Measurements from ENCODE around the gene CNTD1. TPM values are rescaled to one million over a fixed set of nuclear protein-coding genes. Genes with fewer than 3 reads are reported as not detected.
"Not testable (repeated sequence)": the region's sequence is repeated elsewhere in the genome, so short reads cannot be mapped to it uniquely, and the experiment has no call there.

CNTD1 gene
- total RNA-seq, 1 donor from 2014 or later, result 0.10 TPM

GRCh38 chr17:42841975-42842685 lies 43.5 kb downstream of the CNTD1 start:
- intact Hi-C loops (cut with micrococcal nuclease), result no loop called here
- DNase-seq (no peak), ATAC-seq (no peak)

GRCh38 chr17:42843358-42843934 lies 44.8 kb downstream of the CNTD1 start:
- intact Hi-C loops (cut with micrococcal nuclease), result no loop called here
- no peak for DNase-seq
- ATAC-seq, result peak; percentile 73

- no peak for DNase-seq
- intact Hi-C loops (cut with micrococcal nuclease), result loop anchor here (2.0 kb wide), 1 partner anchor 93 kb away; no protein-coding TSS in a partner anchor
- ATAC-seq, result no peak
Observed at GRCh38 chr17:42844271-42844670, 45.6 kb downstream of the CNTD1 start, which contains the start of gene AOC2. AOC2 (plus strand) TSS chr17:42844580; CDS start chr17:42844627, 47 bp downstream.

GRCh38 chr17:42844761-42845555 lies 46.3 kb downstream of the CNTD1 start:
- no peak for ATAC-seq
- intact Hi-C loops (cut with micrococcal nuclease), result loop anchor here (2.0 kb wide), 1 partner anchor 92 kb away; no protein-coding TSS in a partner anchor
- no peak for DNase-seq

- DNase-seq (no peak), ATAC-seq (no peak)
- intact Hi-C loops (cut with micrococcal nuclease), result loop anchor here (2.0 kb wide), 1 partner anchor 91 kb away; no protein-coding TSS in a partner anchor
Observed at GRCh38 chr17:42845556-42845917, 46.9 kb downstream of the CNTD1 start.

GRCh38 chr17:42845918-42846593 lies 47.4 kb downstream of the CNTD1 start:
- intact Hi-C loops (cut with micrococcal nuclease), result loop anchor here (2.0 kb wide), 1 partner anchor 91 kb away; no protein-coding TSS in a partner anchor
- DNase-seq, result no peak

GRCh38 chr17:42846594-42847280 lies 48.1 kb downstream of the CNTD1 start:
- ATAC-seq (peak; percentile 9), DNase-seq (no peak)
- intact Hi-C loops (cut with micrococcal nuclease), result no loop called here

More at GRCh38 chr17:42845918-42846593, 47.4 kb downstream of the CNTD1 start:
- ATAC-seq, result no peak

GRCh38 chr17:42848093-42848492 lies 49.4 kb downstream of the CNTD1 start:
- intact Hi-C loops (cut with micrococcal nuclease), result no loop called here
- ATAC-seq (no peak), DNase-seq (no peak)

- ATAC-seq, result no peak
- intact Hi-C loops (cut with micrococcal nuclease), result no loop called here
- DNase-seq, result no peak
Observed at GRCh38 chr17:42849031-42849430, 50.4 kb downstream of the CNTD1 start.

- intact Hi-C loops (cut with micrococcal nuclease), result no loop called here
- DNase-seq (no peak), ATAC-seq (no peak)
Observed at GRCh38 chr17:42849451-42850181, 51.0 kb downstream of the CNTD1 start.

GRCh38 chr17:42850954-42851353 lies 52.3 kb downstream of the CNTD1 start, which contains the start of gene AOC3:
AOC3 (plus strand) TSS chr17:42851199; CDS start chr17:42851344, 145 bp downstream.
- intact Hi-C loops (cut with micrococcal nuclease), result no loop called here
- ATAC-seq (peak; percentile 56), DNase-seq (peak; percentile 56)

- DNase-seq; intact Hi-C loops (cut with micrococcal nuclease); ATAC-seq: not testable (repeated sequence)
Observed at GRCh38 chr17:42851371-42852240, 52.9 kb downstream of the CNTD1 start.

GRCh38 chr17:42852351-42852750 lies 53.7 kb downstream of the CNTD1 start:
- DNase-seq, result no peak
- intact Hi-C loops (cut with micrococcal nuclease), result no loop called here

GRCh38 chr17:42853004-42853403 lies 54.3 kb downstream of the CNTD1 start:
- ATAC-seq, result peak; percentile 49
- intact Hi-C loops (cut with micrococcal nuclease), result no loop called here
- DNase-seq, result no peak

More at GRCh38 chr17:42852351-42852750, 53.7 kb downstream of the CNTD1 start:
- no peak for ATAC-seq

GRCh38 chr17:42853597-42853967 lies 54.9 kb downstream of the CNTD1 start:
- ATAC-seq, result no peak
- intact Hi-C loops (cut with micrococcal nuclease), result no loop called here

GRCh38 chr17:42853968-42854790 lies 55.5 kb downstream of the CNTD1 start:
- DNase-seq (no peak), ATAC-seq (no peak)

More at GRCh38 chr17:42853597-42853967, 54.9 kb downstream of the CNTD1 start:
- DNase-seq, result no peak

More at GRCh38 chr17:42853968-42854790, 55.5 kb downstream of the CNTD1 start:
- intact Hi-C loops (cut with micrococcal nuclease), result no loop called here
